ENCODE results near the gene HMGN2. TPM values are rescaled to one million over a fixed set of nuclear protein-coding genes. Genes with fewer than 3 reads are reported as not detected.
A peak's percentile ranks its signal among the peaks of the same experiment; 100 is the strongest.

HMGN2 gene
- total and polyA plus RNA-seq, 2 of the 13 experiments (the other 11 are each of a cell fraction or from before 2014, with no cell fraction given), result 63.4 to 343 TPM

DNA sequence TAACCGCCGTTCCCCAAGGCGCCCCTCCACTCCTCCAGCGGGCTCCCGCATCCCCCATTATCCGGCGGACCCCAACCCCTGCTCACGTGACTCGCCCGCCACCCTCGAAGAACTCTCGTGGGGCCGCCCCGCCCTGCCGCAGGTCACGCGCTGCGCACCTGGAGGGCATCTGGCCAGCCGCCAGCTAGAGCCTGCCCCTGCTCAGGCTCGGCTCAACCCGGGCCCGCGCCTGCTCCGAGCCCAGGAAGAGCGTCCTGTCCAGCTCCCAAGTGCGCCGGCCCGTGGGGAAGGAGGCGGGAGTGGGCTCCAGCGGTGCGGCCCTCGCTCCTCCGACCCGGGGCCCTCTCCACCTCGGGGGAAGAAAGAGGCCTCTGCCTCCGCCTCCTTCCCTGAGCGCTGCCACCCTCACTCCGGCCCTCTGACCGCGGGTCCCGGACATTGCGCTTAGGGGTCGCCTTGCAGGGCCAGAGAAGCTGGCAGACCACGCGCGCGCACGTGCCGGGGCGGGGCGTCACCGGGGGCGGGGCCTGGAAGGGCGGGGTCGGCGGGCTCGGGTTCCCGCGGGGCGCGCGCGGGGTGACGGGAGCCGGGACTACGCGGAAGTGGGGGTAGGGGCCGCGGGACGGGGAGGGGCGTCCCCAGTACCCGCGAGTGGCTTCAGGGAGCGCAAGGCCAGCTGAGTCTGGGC, 28.4 kb downstream of the HMGN2 start (continued):
- no peak for TF ChIP-seq ZNF782 (CRISPR knock-in tag; IDR thresholded peaks at IDR 0.05; ENCODE audit: borderline replicate concordance)
- TF ChIP-seq NCOA1 (CRISPR knock-in tag; IDR thresholded peaks at IDR 0.05), result 0 out of 2 replicates have a peak, but pooled peaks have one; percentile 75
- peak; percentile 14; the same call in 1 of the 2 replicates for TF ChIP-seq ZNF333 (CRISPR knock-in tag; IDR thresholded peaks at IDR 0.05; ENCODE audit: borderline replicate concordance)
- TF ChIP-seq ZFP36L1 (CRISPR knock-in tag; IDR thresholded peaks at IDR 0.05), result peak; percentile 74; the same call in 1 of the 2 replicates
- peak; percentile 76 for TF ChIP-seq ZNF883 (CRISPR knock-in tag; IDR thresholded peaks at IDR 0.05; ENCODE audit: not compliant biosample characterization)
- TF ChIP-seq ZNF329 (CRISPR knock-in tag; IDR thresholded peaks at IDR 0.05; ENCODE audit: low read depth), result peak; percentile 71; the same call in 1 of the 2 replicates
- TF ChIP-seq ZFP91 (CRISPR knock-in tag; IDR thresholded peaks at IDR 0.05; ENCODE audit: borderline replicate concordance), result peak; percentile 91
- TF ChIP-seq SAFB2 (CRISPR knock-in tag; IDR thresholded peaks at IDR 0.05; ENCODE audit: borderline replicate concordance, low read depth), result peak; percentile 59; the same call in 1 of the 2 replicates
- TF ChIP-seq ZEB1 (IDR thresholded peaks at IDR 0.05; ENCODE audit: insufficient replicate concordance, low read depth), result peak; percentile 75
- peak; percentile 82 for TF ChIP-seq ZXDC (CRISPR knock-in tag; IDR thresholded peaks at IDR 0.05)
- no peak for TF ChIP-seq SUZ12 (IDR thresholded peaks at IDR 0.05; ENCODE audit: low read depth, low read length)
- TF ChIP-seq ZNF317 (CRISPR knock-in tag; IDR thresholded peaks at IDR 0.05), result no peak
- TF ChIP-seq ZNF407 (CRISPR knock-in tag; IDR thresholded peaks at IDR 0.05; ENCODE audit: not compliant biosample characterization), result peak; percentile 94
- peak; percentile 46 for TF ChIP-seq YY1 (IDR thresholded peaks at IDR 0.05; ENCODE audit: insufficient read depth, insufficient replicate concordance, low read depth, low read length)
- peak; percentile 83 for TF ChIP-seq SPEN (CRISPR knock-in tag; IDR thresholded peaks at IDR 0.05; ENCODE audit: low read depth)
- TF ChIP-seq ZNF230 (CRISPR knock-in tag; IDR thresholded peaks at IDR 0.05), result peak; percentile 57; the same call in 1 of the 2 replicates

Measured in HepG2 (cell line).